Ovary (tissue), 9 donors: Measurements from ENCODE around the gene MKRN1. TPM values are rescaled to one million over a fixed set of nuclear protein-coding genes. Genes with fewer than 3 reads are reported as not detected.
A peak's percentile ranks its signal among the peaks of the same experiment; 100 is the strongest.
"Not testable (repeated sequence)": the region's sequence is repeated elsewhere in the genome, so short reads cannot be mapped to it uniquely, and the experiment has no call there.

Source experiments
- DNase-seq, 5 donors: peaks; one replicate each; pipeline ENCODE4 v3.0.0-alpha.2; 2019 to 2020
- H3K27ac ChIP-seq, 2 donors: fragments of 200-600 bp; one replicate each; pipeline versions ENCODE4 v1.5.1 to v1.8.0; 2019 to 2022
- H3K27me3 ChIP-seq: fragments of 200-600 bp; one replicate; pipeline ENCODE4 v1.8.0; 2022
- H3K36me3 ChIP-seq: fragments of 200-600 bp; sonication (generic); one replicate; pipeline ENCODE4 v1.5.1; 2019
- H3K4me1 ChIP-seq: one replicate; pipeline ENCODE4 v1.8.1; 2013; ENCODE audit warnings: mild to moderate bottlenecking, moderate library complexity; ENCODE audit not compliant: insufficient read depth
- H3K4me3 ChIP-seq: fragments of 200-600 bp; sonication (generic); one replicate; pipeline ENCODE4 v1.5.1; 2017
- H3K9me3 ChIP-seq, 2 donors: fragments of 200-600 bp in 1 of 2; sonication (generic) in 1 of 2; one replicate each; pipeline versions ENCODE4 v1.5.1 to v1.8.1; 2013 to 2019; ENCODE audit warnings: mild to moderate bottlenecking in 1 of 2, moderate library complexity in 1 of 2
- CTCF ChIP-seq, 3 donors: fragments of 450-650 bp in 2 of 3; fragments of 200-600 bp in 1 of 3; IDR thresholded peaks; one replicate each; pipeline versions ENCODE4 v1.5.1 to v1.8.0; 2016 to 2022; ENCODE audit warnings: antibody characterized with exemption in 3 of 3, mild to moderate bottlenecking in 1 of 3
- EP300 ChIP-seq: sonication (generic); formaldehyde crosslinking; IDR thresholded peaks from one replicate; pipeline ENCODE4 v1.6.1; 2017; ENCODE audit warnings: antibody characterized with exemption
- POLR2A ChIP-seq: fragments of 450-650 bp; IDR thresholded peaks from one replicate; pipeline ENCODE4 v1.6.1; 2017; ENCODE audit warnings: antibody characterized with exemption, mild to moderate bottlenecking, moderate library complexity
- WGBS, 3 donors: extraction: QIAGEN DNeasy Blood & Tissue Kit in 1 of 3; methylation state at CpG; one replicate each; pipeline versions ENCODE4 v1.1.5 to v1.1.7; 2013 to 2017; 5-methylcytosine and 5-hydroxymethylcytosine counted together
- intact Hi-C, 4 donors: fragments of 100-400 bp; cut with DNase I; formaldehyde crosslinking; loops; one replicate each; pipeline versions ENCODE4 v1.11.0 to v1.15.1; 2022 to 2023
- polyA plus RNA-seq, 2 donors: library from polyadenylated mRNA; stranded (reverse); fragments of 200-250 nt in 1 of 2; fragments of 350-450 nt in 1 of 2; fragmentation: Illumina TruSeq in 1 of 2; extraction: RNeasy Lipid Tissue Mini Kit (QIAGEN cat#74804) in 1 of 2; gene quantifications; one replicate each; pipeline ENCODE4 v1.2.3, GENCODE V29; 2013 to 2014
- total RNA-seq, 7 donors: library from RNA; depleted of rRNA in 2 of 7; stranded (reverse); fragments of >200 nt in 2 of 7; fragmentation: NEBNext Ultra II Directional in 3 of 7; extraction: Animal tissue kit (Norgen Biotek cat#: 25700) in 3 of 7; gene quantifications; one replicate each; pipeline versions ENCODE4 v1.1.0 to v1.2.4, GENCODE V29; 2016 to 2023
- donor health status: DM: no; HTN: no; CAD: no; lungs with moderate emphysema.
- donor health status: DM: no; HTN: no; CAD: no.
- donor health status: Bipolar disorder and iron deficiency.
- donor health status: DM: yes; HTN: yes; CAD: no.
- donor health status: DM: no; HTN: no; CAD: no.
- donor health status: DM: yes; HTN: yes; CAD: no.

The MKRN1 gene
- total and polyA plus RNA-seq, 9 donors, result 42.0 to 124 (median 73.6) TPM

- DNase-seq, result peak in 3 of 5 donors; percentile 20 to 44 (median 26)
- H3K9me3 ChIP-seq, result no peaks in the 10 kb centered on the region
- H3K27me3 ChIP-seq, result no peaks in the 10 kb centered on the region
- TF ChIP-seq CTCF (IDR thresholded peaks at IDR 0.05) (no peak), EP300 (no peak), POLR2A (no peak)
- H3K36me3 ChIP-seq, result no peaks in the 10 kb centered on the region
- 31 to 35% (median 34%) methylated on average over 5 of the region's 5 CpGs for WGBS, 3 donors
- intact Hi-C loops, result no loop called here
- no peak overlapping the region for H3K4me3 ChIP-seq
- H3K4me1 ChIP-seq, result peaks cover 5% of the 10 kb centered on the region
- no peak overlapping the region for H3K27ac ChIP-seq
Measured at GRCh38 chr7:140506788-140507464, 27.6 kb upstream of the MKRN1 start.

GRCh38 chr7:140501966-140502365 is 22.7 kb upstream of the MKRN1 start:
- Histone ChIP-seq H3K27me3 (no peaks in the 10 kb centered on the region), H3K27ac (no peak overlapping the region), H3K4me1 (peaks cover 2% of the 10 kb centered on the region), H3K9me3 (no peaks in the 10 kb centered on the region), H3K4me3 (no peak overlapping the region), H3K36me3 (no peaks in the 10 kb centered on the region)
- TF ChIP-seq CTCF (IDR thresholded peaks at IDR 0.05), result no peak
- TF ChIP-seq POLR2A, result no peak
- TF ChIP-seq EP300, result no peak
- intact Hi-C loops, result no loop called here
- no peak for DNase-seq
- whole genome bisulfite sequencing, 3 donors, result 52 to 63% (median 59%) methylated on average over 5 of the region's 5 CpGs

GRCh38 chr7:140497807-140498206 is 18.5 kb upstream of the MKRN1 start:
- H3K9me3 ChIP-seq, H3K36me3 ChIP-seq, H3K27ac ChIP-seq, H3K27me3 ChIP-seq, H3K4me3 ChIP-seq, intact Hi-C loops, DNase-seq, H3K4me1 ChIP-seq: not testable (repeated sequence)
- WGBS, 3 donors, result 91 to 96% (median 92%) methylated on average over 7 of the region's 7 CpGs

GRCh38 chr7:140497241-140497769 is 18.0 kb upstream of the MKRN1 start:
- Histone ChIP-seq H3K4me3 (no peak overlapping the region), H3K27ac (no peak overlapping the region), H3K4me1 (no peaks in the 10 kb centered on the region), H3K9me3 (no peaks in the 10 kb centered on the region), H3K27me3 (no peaks in the 10 kb centered on the region), H3K36me3 (no peaks in the 10 kb centered on the region)
- no peak for DNase-seq
- intact Hi-C loops, result no loop called here
- no peak for TF ChIP-seq EP300
- TF ChIP-seq CTCF (IDR thresholded peaks at IDR 0.05), result no peak
- no peak for TF ChIP-seq POLR2A
- 74 to 78% (median 77%) methylated on average over 5 of the region's 5 CpGs for WGBS, 3 donors

GRCh38 chr7:140495514-140496097 is 16.3 kb upstream of the MKRN1 start:
- no peak for DNase-seq
- no peak for TF ChIP-seq POLR2A
- no peak for TF ChIP-seq CTCF (IDR thresholded peaks at IDR 0.05)
- no peak for TF ChIP-seq EP300

More at GRCh38 chr7:140495514-140496097, 16.3 kb upstream of the MKRN1 start:
- H3K9me3 ChIP-seq, result no peaks in the 10 kb centered on the region
- no peak overlapping the region for H3K4me3 ChIP-seq
- no peaks in the 10 kb centered on the region for H3K36me3 ChIP-seq
- WGBS, 3 donors, result 86 to 90% (median 87%) methylated on average over 8 to 9 of the region's 9 CpGs
- no peaks in the 10 kb centered on the region for H3K4me1 ChIP-seq
- intact Hi-C loops, result no loop called here
- no peaks in the 10 kb centered on the region for H3K27me3 ChIP-seq
- no peak overlapping the region for H3K27ac ChIP-seq
